Hematopoietic multipotent progenitor cell treated with erythropoietin and hydrocortisone succinate and interleukin-3 and kit ligand, for 15 days (in vitro differentiated cells): ENCODE data around the gene MIP.
"Not testable (repeated sequence)": the region's sequence is repeated elsewhere in the genome, so short reads cannot be mapped to it uniquely, and the experiment has no call there.

Source experiments
- DNase-seq: peaks from one replicate; pipeline ENCODE4 v3.0.0-alpha.2; 2015; ENCODE audit warnings: low spot score

Gene MIP

GRCh38 chr12:56454557-56454956 lies at the start of gene MIP:
Gene MIP (minus strand): TSS chr12:56454657. CDS start chr12:56454613, 44 bp downstream.
- no peak for DNase-seq

DNA sequence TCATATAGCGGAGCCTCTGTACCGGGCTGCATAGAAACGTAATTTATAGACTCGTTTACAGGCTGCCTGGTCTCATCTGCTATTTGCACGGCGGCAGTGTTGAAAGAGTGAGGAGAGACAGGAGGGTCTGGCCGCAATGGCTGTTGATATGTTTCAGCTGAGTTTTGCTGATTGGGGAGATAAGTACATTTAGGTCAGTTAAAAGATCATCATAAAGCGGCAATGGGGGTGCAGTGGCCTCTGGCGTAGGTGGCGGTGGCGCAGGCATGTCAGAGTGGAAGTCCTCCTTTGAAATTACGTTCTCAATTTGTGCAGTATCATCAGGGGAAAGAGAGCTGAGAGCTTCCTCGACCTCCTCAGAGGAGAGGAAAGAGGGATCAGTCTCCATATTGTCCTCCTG lies 45.4 kb upstream of the MIP start:
- DNase-seq: not testable (repeated sequence)

DNA sequence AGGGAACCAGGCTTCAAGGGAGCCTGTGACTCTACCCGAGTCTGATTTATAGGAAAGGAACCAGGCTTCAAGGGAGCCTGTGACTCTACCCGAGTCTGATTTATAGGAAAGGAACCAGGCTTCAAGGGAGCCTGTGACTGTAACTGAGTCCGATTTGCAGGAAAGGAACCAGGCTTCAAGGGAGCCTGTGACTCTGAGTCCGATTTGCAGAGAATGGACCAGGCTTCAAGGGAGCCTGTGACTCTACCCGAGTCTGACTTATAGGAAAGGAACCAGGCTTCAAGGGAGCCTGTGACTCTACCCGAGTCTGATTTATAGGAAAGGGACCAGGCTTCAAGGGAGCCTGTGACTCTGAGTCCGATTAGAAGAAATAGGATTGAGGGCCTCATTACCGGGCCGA lies 45.0 kb upstream of the MIP start:
- not testable (repeated sequence) for DNase-seq

DNA sequence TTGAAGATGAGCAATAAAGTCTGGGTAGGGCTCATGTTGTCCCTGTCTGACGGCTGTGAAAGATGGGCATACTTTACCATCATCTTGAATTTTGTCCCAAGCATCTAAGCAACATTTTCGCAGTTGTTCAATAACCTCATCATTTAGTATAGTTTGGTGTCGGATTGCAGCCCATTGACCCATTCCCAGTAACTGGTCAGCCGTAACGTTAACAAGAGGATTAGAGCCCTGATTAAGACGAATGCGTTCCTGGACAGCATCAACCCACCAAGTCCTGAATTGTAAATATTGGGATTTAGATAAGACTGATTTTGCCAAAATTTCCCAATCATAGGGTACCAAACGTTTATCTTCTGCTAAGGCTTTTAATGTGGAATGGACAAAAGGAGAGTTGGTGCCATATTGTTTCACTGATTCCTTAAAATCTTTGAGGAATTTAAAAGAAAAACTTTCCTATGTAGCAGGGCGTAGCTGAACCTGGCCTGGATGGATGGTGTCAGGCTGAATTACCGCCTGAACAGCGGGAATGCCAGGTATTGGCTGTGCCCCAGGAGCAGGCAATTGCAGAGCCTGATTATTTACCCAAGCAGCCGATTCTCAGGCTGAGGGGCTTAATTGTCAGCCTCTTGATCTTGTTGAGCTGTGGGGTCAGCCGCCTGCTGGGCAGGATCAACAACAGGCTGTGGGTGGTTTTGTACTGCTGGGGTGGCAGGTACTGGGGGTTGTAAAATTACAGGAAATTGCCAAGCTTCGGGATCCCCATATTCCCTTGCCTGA lies 43.9 kb upstream of the MIP start:
- DNase-seq: not testable (repeated sequence)

DNA sequence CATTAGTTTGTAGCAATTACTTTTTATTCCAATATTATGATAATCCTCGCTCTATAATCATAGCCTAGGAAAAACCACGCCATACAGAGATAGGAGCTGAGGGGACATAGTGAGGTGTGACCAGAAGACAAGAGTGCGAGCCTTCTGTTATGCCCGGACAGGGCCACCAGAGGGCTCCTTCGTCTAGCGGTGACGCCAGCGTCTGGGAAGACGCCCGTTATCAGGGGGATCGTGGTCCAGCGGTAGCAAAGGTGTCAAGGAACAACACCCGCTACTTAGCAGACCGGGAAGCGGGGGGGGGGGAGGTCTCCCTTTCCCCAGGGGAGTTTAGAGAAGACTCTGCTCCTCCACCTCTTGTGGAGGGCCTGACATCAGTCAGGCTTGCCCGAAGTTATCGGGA lies 42.2 kb upstream of the MIP start:
- DNase-seq: peak; percentile 41

DNA sequence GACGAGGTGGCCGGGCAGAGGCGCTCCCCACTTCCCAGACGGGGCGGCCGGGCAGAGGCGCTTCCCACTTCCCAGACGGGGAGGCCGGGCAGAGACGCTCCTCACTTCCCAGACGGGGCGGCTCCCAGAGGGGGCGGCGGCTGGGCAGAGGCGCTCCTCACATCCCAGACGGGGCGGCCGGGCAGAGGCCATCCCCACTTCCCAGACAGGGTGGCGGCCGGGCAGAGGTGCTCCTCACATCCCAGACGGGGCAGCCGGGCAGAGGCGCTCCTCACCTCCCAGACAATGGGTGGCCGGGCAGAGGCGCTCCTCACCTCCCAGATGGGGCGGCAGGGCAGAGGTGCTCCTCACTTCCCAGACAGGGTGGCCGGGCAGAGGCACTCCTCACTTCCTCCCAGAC lies 40.0 kb upstream of the MIP start:
- not testable (repeated sequence) for DNase-seq

GRCh38 chr12:56494106-56494415 lies 39.6 kb upstream of the MIP start:
- not testable (repeated sequence) for DNase-seq

- not testable (repeated sequence) for DNase-seq
Observed at GRCh38 chr12:56493409-56494105, 39.1 kb upstream of the MIP start.

DNA sequence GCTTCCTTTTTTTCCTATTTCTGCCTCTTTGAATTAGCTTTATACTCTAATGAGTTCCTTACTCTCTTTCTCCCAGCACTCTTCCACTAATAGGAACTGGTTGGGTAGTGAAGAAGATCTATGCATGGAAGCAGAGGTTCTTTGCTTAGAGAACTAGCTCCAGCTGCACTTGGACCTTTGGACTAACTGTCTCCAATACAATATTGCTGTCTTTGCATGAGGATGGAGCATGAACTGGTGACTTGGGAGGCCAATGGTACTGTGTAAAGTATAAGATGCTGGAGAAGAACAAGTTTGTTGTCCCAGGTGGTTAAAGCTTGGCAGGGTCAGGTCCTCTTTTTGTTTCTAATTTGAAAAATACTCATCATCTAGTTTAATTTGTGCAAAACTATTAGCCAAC lies 35.9 kb upstream of the MIP start:
- no peak for DNase-seq

GRCh38 chr12:56488041-56488955 lies 33.8 kb upstream of the MIP start, which contains the start of gene GLS2:
Gene GLS2 (minus strand): TSS chr12:56488161. CDS start chr12:56488118, 43 bp downstream.
- DNase-seq: no peak

- DNase-seq: no peak
Observed at GRCh38 chr12:56487448-56488040, 33.1 kb upstream of the MIP start.

- no peak for DNase-seq
Observed at GRCh38 chr12:56486694-56487093, 32.2 kb upstream of the MIP start.

- DNase-seq: no peak
Observed at GRCh38 chr12:56484566-56484965, 30.1 kb upstream of the MIP start.

GRCh38 chr12:56479625-56480024 lies 25.2 kb upstream of the MIP start:
- DNase-seq: no peak

- no peak for DNase-seq
Observed at GRCh38 chr12:56477521-56478225, 23.2 kb upstream of the MIP start.

DNA sequence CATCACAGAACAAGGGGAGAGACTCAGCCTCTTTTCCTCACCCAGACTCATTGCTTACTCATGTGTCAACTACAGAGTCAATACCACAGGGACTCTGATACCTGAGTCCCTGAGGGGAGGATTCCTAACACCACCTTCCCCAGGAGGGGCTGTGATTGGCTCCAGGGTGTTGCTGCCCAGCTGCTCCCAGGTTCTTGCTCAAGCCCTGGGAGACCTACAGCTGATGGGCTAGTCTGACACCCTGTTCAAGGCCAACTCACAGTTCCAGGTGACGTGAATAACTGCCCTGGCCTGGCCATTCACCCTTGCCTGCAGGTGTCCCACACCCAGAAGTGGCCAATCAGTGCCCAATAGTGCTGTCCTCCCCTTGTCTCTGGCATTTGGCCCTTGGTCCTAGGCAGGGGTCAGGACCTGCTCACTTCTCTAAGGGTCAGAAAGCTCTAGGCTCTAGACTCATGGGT lies 22.5 kb upstream of the MIP start:
- DNase-seq: no peak

DNA sequence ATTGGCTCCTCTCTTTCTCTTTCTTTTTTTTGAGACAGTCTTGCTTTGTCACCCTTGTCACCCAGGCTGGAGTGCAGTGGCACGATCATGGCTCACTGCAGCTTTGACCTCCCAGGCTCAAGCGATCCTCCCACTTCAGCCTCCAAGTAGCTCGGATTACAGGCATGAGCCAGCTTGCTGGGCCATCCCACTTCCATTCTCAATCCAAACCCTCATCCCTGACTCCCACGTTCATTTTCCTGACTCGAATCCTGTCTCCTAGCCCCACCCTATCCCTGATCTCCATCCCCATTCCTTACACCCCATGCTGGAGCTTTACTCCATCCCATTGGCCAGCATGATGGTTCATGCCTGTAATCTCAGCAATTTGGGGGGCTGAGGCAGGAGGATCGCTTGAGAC lies 21.7 kb upstream of the MIP start:
- no peak for DNase-seq

DNA sequence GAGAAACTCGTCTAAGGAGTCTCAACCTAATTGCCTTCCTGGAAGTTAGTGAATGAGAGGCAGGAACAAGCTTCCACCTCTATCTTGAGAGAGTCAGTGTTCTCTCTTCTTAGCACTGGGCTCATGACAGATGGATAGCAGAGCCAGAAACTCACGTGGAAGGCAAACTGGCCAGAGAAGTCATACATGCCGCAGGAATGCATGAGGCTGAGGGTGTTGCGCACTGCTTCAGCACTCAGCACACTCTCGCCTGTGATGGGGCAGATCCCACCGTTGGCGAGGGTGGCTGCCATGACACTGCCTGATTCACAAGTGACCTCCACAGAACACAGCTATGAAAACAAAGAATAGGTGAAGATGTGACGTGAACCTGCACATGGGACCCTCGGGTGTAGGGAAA lies 19.9 kb upstream of the MIP start:
- DNase-seq: no peak

- peak; percentile 29 for DNase-seq
Observed at GRCh38 chr12:56469007-56469930, 14.8 kb upstream of the MIP start.
